ENCODE data around the gene RTP2. TPM values are rescaled to one million over a fixed set of nuclear protein-coding genes. Genes with fewer than 3 reads are reported as not detected.

RTP2 gene
- total and polyA plus RNA-seq, 10 of the 15 experiments (the other 5 are each of a cell fraction or from before 2014, with no cell fraction given), result not detected

DNA sequence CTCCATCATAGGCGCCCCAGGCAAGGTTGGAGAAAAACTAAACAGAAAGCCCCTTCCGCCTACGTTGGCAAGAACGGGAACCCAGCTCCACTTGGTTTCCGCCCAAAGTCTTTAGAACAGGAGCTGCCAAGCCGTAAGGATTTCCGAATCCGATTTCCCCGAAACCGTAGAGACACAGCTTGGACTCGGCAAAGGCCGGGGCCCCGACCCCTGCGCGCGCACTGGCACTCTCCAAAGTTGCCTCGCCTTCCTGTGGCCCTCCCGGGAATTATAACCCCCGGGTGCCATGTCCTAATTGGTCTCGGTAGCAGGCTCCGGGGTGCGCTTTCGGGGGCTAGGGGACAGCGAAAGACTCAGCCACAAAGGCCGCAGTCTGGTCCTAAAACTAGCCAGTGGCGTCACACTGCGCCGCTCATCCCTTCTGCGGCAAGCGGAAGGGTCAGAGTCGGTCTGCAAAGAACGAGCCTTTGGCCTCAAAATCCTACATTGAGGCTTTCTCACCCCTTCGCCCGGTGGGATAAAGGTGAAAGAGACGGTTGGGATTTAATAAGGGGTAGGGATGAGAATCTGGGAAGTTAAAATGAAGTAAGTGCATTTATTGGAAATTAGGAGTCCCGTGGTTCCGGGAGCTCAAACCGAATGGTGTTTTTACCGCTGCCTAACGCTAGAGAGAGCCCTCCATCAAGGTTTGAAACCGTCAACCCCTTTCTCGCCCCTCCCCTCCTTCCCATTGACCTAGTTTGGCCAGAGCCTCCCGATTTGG, 36.2 kb upstream of the RTP2 start:
- Histone ChIP-seq H3K9me3 (replicated peaks; ENCODE audit: control insufficient read depth, insufficient read depth, low read length) (no peaks in the 10 kb centered on the region), H3K4me3 (peak overlapping the region; percentile 50; the same call in 1 of the 2 replicates), H2AFZ (ENCODE audit: control insufficient read depth, low read depth, low read length) (peak overlapping the region; percentile 3; the same call in 1 of the 2 replicates), H3K4me1 (ENCODE audit: control insufficient read depth, insufficient read depth, low read length) (no peaks in the 10 kb centered on the region; the same call in 1 of the 2 replicates), H3K9ac (ENCODE audit: control insufficient read depth, insufficient read depth, low read length) (no peak overlapping the region), H3K4me2 (ENCODE audit: control insufficient read depth, insufficient read depth) (peak overlapping the region; percentile 83; the same call in 1 of the 2 replicates), H3K27ac (ENCODE audit: control insufficient read depth, insufficient read depth) (no peak overlapping the region), H4K20me1 (ENCODE audit: control insufficient read depth, insufficient read depth) (no peaks in the 10 kb centered on the region), H3K27me3 (replicated peaks in 1 of 2; ENCODE audit: control insufficient read depth in 2 of 2, insufficient read depth in 2 of 2, low read length in 1 of 2) (peaks cover 12 to 19% of the 10 kb centered on the region in 2 experiments), H3K36me3 (ENCODE audit: control insufficient read depth in 2 of 2, insufficient read depth in 2 of 2, low read length in 1 of 2) (no peaks in the 10 kb centered on the region), H3K79me2 (ENCODE audit: control insufficient read depth, insufficient read depth, low read length) (no peaks in the 10 kb centered on the region)
- in situ Hi-C loops (cut with MboI), result loop anchor here (5.0 kb wide), 2 partner anchors 1304 to 1409 kb away; no protein-coding TSS in a partner anchor
- FAIRE-seq (peak; percentile 73), DNase-seq (ENCODE audit: low read depth, low spot score) (no peak), ATAC-seq (peak; percentile 76)
- ChIA-PET POLR2A (no interaction called here), CTCF (interaction anchor here (0.6 to 9.7 kb wide), 61 partner anchors 8 to 1416 kb away, joined by 3 to 437 read pairs (median 4); partner anchors contain the start of gene RTP4), RAD21 (ENCODE audit: unreplicated experiment) (interaction anchor here (0.6 to 7.2 kb wide), 15 partner anchors 8 to 1410 kb away, joined by 3 to 130 read pairs (median 4); no protein-coding TSS in a partner anchor), SMC1A (ENCODE audit: uncharacterized antibody, unreplicated experiment) (interaction anchor here (0.5 to 4.2 kb wide), 19 partner anchors 8 to 1534 kb away, joined by 3 to 118 read pairs (median 4); no protein-coding TSS in a partner anchor)
- intact Hi-C loops (cut with micrococcal nuclease; ENCODE audit: unreplicated experiment), result loop anchor here (1.0 to 10.0 kb wide), 2 partner anchors 1086 to 1216 kb away; no protein-coding TSS in a partner anchor
- WGBS (ENCODE audit: insufficient coverage, insufficient replicate concordance, low lambda C conversion rate, missing lambda C conversion rate), result under 1% methylated on average over 40 of the region's 43 CpGs
- BruUV-seq (replicated peaks), result no TSS peak
- TF ChIP-seq TCF7 (IDR thresholded peaks at IDR 0.05; ENCODE audit: borderline replicate concordance), result no peak
- TF ChIP-seq, protein P1, sequence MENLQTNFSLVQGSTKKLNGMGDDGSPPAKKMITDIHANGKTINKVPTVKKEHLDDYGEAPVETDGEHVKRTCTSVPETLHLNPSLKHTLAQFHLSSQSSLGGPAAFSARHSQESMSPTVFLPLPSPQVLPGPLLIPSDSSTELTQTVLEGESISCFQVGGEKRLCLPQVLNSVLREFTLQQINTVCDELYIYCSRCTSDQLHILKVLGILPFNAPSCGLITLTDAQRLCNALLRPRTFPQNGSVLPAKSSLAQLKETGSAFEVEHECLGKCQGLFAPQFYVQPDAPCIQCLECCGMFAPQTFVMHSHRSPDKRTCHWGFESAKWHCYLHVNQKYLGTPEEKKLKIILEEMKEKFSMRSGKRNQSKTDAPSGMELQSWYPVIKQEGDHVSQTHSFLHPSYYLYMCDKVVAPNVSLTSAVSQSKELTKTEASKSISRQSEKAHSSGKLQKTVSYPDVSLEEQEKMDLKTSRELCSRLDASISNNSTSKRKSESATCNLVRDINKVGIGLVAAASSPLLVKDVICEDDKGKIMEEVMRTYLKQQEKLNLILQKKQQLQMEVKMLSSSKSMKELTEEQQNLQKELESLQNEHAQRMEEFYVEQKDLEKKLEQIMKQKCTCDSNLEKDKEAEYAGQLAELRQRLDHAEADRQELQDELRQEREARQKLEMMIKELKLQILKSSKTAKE (IDR thresholded peaks at IDR 0.05; ENCODE audit: low read depth, poor library complexity, severe bottlenecking), result peak; percentile 25
- no peak for TF ChIP-seq HCFC1 (IDR thresholded peaks at IDR 0.05; ENCODE audit: low read length)
- peak; percentile 40; the same call in 1 of the 2 replicates for TF ChIP-seq RUNX3 (IDR thresholded peaks at IDR 0.05; ENCODE audit: low read length)
- TF ChIP-seq RAD51 (IDR thresholded peaks at IDR 0.05), result peak; percentile 30; the same call in 1 of the 2 replicates
- 0 out of 2 replicates have a peak, but pooled peaks have one; percentile 44 for TF ChIP-seq IKZF1 (conservative IDR thresholded peaks at IDR 0.05)
- TF ChIP-seq RCOR1 (conservative IDR thresholded peaks at IDR 0.05; ENCODE audit: low read depth, low read length), result no peak
- TF ChIP-seq MXI1 (IDR thresholded peaks at IDR 0.05; ENCODE audit: low read depth, low read length), result no peak
- TF ChIP-seq, protein P2, sequence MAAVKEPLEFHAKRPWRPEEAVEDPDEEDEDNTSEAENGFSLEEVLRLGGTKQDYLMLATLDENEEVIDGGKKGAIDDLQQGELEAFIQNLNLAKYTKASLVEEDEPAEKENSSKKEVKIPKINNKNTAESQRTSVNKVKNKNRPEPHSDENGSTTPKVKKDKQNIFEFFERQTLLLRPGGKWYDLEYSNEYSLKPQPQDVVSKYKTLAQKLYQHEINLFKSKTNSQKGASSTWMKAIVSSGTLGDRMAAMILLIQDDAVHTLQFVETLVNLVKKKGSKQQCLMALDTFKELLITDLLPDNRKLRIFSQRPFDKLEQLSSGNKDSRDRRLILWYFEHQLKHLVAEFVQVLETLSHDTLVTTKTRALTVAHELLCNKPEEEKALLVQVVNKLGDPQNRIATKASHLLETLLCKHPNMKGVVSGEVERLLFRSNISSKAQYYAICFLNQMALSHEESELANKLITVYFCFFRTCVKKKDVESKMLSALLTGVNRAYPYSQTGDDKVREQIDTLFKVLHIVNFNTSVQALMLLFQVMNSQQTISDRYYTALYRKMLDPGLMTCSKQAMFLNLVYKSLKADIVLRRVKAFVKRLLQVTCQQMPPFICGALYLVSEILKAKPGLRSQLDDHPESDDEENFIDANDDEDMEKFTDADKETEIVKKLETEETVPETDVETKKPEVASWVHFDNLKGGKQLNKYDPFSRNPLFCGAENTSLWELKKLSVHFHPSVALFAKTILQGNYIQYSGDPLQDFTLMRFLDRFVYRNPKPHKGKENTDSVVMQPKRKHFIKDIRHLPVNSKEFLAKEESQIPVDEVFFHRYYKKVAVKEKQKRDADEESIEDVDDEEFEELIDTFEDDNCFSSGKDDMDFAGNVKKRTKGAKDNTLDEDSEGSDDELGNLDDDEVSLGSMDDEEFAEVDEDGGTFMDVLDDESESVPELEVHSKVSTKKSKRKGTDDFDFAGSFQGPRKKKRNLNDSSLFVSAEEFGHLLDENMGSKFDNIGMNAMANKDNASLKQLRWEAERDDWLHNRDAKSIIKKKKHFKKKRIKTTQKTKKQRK (IDR thresholded peaks at IDR 0.05; ENCODE audit: low read depth, low read length), result no peak
- TF ChIP-seq TBL1XR1 (IDR thresholded peaks at IDR 0.05; ENCODE audit: low read depth, low read length), result no peak
- no peak for TF ChIP-seq KDM1A (IDR thresholded peaks at IDR 0.05; ENCODE audit: borderline replicate concordance)
- 0 out of 2 replicates have a peak, but pooled peaks have one; percentile 27 for TF ChIP-seq ATF7 (IDR thresholded peaks at IDR 0.05; ENCODE audit: low read depth)
- TF ChIP-seq SRF (IDR thresholded peaks at IDR 0.05; ENCODE audit: low read depth in 2 of 2, low read length in 2 of 2), result peak in 1 of 2 experiments; percentile 72; a peak in 1 of 4 replicates
- 0 out of 2 replicates have a peak, but pooled peaks have one; percentile 26 for TF ChIP-seq EZH2 (IDR thresholded peaks at IDR 0.05; ENCODE audit: borderline replicate concordance, control insufficient read depth, low read depth, low read length)
- TF ChIP-seq BMI1 (IDR thresholded peaks at IDR 0.05; ENCODE audit: borderline replicate concordance), result no peak

Measured in GM12878 (cell line).